Measurements from ENCODE around the gene KRT82.

The KRT82 gene

DNA sequence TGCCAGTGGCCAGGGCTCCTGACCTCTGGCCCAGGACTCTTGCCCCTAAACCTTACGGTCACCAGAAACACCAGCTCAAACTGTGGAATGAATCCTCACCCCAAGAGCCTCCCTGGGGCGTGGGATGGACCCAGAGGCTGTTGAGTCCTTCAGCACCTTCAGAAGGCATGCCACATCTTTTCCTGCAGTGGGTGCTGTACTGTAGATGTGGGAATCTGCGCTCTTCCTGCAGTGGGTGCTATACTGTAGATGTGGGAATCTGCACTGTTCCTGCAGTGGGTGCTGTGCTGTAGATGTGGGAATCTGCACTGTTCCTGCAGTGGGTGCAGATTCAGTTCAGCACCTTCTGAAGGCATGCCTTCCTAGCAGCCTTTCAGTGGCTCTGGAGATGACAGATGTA is 1.2 kb downstream of the KRT82 start:
- no peak for DNase-seq

DNA sequence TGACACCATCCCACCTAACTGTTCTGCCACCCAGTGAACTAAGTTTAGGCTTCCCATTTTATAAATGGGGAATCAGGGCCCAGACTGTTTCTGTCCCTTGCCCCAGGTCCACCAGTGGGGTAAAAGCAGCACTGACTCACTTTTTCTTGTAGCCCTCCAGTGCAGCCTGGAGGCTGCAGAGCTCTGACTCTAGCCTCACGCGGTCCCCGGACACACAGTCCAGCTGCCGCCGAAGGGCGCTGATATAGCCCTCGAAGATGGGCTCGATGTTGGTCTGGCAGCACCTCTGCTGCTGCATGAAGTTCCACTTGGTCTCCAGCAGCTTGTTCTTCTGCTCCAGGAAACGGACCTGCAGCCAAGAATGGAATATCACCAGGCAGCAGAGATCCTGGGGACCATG is 2.6 kb downstream of the KRT82 start:
- no peak for DNase-seq

DNA sequence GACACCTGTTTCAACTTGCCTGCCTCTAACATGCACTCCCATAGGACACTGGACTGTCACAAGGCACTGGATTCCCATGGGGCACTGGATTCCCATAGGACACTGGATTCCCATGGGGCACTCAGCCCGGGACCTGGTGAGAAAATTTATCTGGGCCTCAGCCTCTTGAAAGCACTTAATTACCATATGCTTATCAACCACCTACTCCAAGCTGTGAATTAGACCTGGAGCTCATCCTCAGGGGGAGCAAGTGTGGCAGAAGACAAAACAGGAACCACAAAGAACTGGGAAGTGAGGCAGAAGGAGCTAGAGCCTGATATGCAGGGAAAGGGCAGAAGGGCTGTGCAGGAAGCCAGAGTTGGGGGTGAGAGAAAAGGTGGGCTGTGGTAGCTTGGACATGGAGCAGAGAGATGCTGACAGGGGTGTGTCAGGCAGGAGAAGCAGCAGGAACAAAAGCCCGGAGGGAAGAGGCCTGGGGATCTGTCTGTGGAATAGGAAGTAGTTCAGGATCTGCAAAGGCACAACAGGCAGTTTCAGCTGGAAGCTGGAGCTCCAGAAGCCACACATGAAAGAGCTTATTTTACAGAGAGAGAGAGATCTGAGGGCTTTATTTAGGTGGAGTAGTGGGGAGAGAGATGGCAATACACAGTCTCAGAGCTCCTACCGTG is 3.1 kb downstream of the KRT82 start:
- no peak for DNase-seq

DNA sequence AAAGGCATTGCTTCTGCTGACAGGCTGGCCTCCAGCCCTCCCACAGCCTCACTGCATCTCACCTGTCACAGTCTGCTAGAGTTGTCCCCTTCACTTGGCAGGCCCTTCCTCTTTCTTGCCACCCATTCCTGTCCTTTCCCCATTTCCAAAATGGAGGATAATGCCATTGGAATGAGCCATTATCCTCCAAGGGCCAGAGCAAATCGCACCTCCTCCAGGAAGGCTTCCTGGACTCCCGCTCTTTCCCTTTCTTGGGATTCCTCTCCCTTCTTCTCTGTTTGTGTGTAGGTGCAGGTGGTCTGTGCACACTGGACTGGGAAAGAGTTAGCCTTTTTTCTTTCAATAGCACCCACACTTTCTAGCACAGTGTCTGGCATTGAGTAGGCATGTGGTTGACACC is 3.8 kb downstream of the KRT82 start:
- DNase-seq = no peak

DNA sequence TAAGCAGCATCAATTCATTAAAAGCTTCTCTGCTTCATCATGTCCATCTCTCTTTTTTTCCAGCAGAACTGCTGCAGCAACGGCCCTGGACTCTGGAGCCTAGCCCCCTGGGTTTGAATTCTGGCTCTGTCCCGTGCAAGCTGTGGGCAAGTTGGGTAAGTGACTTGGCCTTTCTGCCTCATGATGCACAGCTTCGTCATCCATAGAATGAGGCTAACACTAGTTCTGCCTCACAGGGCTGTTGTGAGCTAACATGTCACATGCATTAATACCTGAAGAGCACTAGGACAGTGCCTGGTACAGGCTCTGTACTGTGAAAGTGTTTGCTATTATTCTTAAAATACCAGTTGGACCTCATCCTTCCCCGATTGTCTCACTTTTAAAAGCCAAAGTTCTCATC is 4.2 kb downstream of the KRT82 start:
- DNase-seq = no peak

DNA sequence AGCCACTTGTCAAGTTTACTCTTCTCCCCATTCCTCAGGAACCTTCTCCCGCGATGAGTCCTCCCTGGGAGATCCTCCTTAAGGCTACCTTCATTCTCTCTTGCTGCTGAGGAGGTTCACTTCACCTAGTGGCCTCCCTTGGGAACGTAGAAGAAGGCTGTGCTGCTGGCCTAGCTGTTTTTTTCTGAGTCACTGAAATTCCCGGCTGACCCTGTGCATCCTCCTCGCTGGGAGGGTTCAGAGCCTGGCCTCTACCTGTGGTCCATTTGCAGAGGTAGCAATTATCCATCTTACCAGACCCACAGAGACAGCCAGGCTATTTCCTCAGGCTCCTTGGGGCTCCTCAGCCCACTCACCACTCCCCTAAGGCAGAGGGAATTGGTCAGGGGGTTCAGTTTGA is 4.6 kb downstream of the KRT82 start:
- DNase-seq = no peak

DNA sequence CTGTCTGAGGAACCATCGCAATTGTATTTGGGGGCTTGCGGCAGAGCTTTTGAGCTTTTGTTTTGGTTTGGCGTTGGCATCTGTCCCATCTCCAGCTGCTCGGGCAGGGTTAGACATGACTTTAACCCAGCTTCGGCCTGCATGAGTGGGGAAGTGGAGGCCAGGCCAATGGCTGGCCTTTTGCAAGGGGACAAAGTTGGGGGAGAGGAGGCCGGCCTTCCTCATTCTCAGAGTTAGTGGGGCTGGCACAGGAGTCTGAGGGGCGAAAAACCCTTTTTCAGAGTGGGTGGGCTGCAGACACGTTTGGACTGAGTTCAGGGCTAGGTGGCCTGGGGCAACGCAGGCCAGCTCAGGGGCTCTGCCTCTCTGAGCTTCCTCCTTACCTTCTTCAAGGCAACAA is 5.2 kb downstream of the KRT82 start:
- DNase-seq = no peak

DNA sequence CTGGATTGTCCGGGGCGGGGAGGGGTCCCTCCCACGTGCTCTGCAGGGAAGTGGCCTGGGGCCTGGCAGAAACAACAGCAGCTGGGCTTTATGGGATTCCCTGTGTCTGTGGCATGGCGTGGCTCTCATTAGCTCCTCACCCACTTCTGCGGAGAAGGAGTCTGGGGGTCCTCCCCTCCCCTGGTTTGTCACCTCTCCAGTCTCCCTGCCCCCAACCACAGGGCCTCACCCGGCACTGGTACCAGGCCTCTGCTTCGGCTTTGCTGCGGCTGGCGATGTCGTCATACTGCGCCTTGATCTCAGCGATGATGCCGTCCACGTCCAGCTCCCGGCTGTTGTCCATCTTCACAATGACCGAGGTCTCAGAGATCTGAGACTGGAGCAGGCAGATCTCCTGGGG is 6.4 kb downstream of the KRT82 start:
- no peak for DNase-seq

DNA sequence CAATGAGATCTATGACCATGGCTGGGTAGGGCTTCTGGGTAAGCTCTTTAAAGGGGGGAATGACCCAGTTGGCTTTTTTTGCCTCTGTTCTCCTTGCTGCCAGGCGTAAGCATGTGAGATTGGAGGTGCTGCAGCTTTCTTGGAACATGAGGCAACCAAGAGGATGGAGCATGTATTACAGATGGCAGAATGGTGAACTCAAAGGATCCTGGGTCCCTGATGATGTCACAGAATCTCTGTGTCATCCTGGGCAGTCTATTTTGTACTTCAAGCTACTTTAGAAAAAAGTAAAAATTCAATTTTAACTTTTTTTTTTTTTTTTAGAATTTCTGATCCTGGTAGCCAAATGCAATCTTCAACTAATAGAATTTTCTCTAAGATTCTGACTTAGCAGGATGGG is 8.0 kb downstream of the KRT82 start:
- no peak for DNase-seq

DNA sequence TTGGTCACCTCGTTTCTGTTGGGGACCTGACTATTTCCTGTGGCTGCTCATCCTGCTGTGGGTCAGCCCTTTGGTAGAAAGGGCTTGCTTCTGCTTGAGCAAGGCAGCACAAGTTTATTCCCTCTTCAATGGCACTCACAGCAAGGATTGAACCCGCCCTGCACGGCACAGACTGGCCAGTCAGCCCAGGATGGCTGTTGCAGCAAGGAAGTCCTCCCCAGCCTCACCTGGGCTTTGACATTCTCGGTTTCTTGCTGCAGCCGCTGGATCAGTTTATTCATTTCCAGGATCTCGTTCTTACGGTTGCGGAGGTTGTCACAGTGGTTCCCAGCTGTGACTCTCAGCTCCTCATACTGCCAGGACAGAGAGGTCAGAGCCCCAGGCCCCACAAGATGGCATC is 9.5 kb downstream of the KRT82 start:
- no peak for DNase-seq

DNA sequence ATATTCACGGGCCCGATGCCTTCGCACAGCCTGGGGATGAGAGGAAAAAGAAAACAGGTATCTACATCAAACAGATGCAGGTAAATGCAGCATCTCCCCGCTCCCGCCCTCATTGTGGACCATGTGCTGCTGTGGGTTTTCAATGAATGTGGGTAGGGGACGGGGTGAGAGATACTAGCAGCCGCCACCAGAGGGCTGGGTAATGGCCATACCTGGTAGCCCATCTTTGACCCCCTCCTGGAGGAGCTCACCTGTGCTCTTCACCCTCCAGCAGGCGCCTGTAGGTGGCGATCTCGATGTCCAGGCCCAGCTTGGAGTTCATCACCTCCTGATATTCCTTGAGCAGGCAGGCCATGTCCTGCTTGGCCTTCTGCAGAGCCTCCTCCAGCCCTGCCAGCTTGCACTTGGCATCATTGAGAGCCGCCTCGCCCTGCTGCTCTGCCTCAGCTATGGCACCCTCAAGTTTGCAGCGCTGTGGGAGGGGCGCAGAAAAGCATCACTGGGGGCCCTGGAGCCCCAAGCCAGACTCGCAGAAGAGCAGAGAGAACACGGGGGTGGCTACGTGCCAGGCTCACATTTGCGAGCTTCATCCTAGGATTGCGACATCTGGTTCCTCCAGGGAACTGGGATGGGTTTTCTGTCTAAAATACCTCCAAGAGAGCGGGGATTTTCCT is 10.2 kb downstream of the KRT82 start:
- no peak for DNase-seq

DNA sequence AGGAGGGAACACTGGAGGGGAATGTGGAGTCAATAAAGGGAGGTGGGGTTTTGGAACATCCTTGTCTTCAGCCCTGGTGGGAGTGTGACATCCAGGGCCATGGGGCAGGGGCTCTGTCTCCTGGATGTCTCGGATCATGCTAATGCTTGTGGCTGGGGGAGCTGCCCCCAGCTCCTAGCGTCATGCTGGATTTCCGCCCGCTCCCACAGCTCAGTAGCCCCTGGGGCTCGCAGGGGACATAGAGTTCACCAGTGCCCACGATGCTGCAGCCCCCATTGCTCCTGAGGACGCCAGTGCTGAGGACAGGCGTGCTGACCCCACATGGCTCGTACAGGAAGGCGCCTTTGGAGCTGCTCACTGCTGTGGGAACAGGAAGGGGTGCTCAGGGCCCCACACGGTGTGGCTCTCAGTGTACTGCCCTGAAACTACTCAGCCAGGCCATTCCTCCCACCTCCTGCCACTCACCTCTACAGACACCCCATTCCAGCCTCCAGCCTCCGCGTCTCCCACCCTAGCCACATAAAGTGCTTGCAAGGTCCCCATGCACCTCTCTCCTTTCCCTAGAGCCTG is 11.2 kb downstream of the KRT82 start:
- no peak for DNase-seq

DNA sequence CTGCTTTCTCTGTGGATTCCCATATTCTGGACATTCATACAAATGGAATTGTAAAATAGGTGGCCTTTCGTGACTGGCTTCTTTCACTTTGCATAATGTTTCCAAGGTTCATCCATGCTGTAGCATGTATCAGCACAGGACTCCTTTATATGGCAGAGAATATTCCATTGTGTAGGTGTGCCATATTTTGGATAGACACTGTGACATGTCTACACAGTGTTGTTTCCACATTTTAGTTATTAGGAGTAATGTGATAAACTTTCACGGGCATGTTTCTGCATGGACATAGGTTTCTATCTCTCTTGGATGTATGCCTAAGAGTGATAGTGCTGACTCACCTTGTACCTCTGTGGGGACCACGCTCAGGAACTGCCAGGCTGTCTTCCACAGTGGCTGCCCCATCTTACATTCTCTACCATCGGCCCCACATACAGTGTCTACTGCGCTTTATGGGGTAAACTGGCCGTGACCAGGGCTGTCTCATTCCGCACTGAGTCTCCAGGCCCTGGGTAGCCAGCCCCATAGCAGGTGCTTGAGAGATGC is 13.6 kb downstream of the KRT82 start:
- no peak for DNase-seq

DNA sequence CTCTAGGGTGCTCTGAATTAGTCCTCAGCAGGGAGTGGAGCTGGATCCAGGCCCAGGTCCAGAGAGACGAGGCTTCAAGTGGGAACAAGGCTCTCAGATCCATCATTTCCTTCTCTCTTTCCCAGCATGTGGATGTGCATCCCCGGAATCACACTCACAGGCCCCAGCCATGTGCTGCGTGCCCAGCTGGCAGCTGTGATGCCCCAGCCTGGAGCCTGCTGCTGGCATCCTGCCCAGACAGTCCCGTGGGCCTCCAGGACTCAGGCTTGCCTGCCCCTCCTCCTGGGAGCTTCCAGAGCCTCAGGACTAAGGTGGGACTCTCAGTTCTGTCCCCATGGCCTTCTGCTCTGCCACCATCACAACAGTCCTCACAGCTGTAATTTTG is 14.5 kb downstream of the KRT82 start:
- no peak for DNase-seq

DNA sequence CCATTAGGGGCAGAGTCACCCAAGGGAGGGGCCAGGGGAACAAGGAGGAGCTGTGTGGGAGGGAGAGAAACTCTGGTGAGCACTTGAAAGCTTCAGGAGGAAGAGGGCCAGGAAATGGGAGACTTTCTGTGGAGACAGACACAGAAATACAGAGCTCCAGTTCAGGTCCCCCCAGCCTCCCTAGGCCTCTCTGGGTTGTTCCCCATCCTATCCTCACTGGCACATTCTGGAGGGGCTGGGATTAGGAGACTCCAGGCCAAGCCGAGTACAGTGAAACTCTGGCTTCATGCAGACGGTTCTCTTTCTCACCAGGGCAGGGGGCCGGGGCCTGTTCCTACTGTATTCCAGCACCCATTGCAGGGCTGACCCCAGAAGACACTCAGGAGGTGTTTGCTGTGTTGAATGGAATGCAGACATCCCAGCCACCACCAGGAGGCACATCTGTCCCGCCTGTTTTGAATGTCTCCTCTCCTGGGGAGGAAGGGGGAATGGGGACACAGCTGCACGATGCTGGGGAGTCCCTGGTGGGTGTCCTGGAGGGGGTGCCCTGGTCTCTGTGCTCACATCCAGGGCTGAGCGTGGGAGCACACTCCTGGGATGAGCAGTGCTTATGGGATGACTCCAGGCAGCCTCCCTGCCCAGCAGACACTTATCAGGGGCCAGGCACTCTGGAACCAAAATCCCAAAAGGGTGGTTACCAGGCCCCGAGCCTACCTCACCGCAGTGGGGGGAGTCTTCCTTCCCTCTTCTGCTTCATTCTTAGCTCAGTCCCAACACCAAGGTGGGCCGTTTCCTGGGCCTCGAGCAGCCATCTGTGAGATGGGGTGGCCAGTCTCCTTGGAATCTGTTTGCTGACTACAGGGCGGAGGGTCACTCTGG is 15.2 kb downstream of the KRT82 start:
- no peak for DNase-seq

DNA sequence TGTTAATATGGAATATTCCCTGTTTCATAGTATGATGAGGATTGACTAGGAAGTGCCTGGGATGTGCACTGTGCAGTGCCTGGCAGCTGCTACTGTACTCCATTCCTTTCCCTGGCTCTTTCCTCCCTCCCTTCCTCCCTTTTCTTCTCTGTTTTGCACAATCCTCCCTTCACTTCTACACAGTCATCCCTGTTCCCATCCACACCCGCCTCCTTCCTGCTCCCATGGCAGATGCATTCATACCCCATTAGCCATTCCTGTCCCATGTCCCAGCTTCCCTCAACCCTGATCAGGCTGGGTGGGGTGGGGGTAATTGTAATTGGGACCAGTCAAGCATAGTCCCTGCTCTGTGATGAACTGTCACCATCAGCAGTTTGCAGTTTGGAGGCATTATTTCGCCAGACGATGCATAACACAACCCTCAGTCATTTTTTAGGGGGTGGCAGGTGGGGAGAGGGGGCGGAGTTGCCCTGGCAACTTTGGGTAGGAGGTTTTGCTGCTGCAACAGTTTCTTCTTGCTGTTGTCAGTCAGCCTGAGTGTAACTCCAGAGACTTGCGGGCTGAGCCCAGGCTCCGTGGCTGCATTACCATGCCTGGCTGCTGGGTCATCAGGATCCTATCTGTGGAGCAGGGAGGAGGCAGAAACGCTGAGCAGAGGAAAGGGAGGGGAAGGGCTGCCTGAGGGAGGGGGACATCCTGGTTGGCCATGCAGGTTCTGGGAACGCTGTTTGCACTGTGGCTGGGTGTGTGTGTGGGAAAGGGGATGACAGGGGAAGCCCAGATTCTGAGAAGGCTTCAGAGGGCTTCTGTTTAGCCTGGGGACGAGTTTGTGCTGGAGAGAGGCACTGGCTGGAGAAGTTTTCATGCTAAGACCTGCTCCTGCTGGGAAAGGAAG is 16.6 kb downstream of the KRT82 start:
- DNase-seq = no peak

DNA sequence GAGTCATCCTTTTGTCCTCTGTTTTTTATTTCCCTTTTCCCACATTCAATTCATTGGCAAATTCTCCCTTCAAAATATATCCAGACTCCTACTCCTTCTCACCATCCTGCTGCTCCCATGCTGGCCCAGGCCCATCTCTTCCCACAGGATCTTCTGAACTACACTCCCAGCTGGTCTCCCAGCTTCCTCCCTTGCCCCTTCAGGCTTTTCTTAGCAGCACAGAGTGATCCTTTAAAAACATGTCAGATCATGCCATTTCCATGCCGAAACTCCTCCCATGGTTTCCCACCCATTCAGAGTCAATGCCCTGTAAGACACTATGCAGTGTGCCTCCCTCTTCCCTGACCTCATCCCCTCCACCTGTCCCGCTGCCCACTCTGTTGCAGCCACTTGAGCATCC is 18.3 kb downstream of the KRT82 start:
- DNase-seq = no peak

DNA sequence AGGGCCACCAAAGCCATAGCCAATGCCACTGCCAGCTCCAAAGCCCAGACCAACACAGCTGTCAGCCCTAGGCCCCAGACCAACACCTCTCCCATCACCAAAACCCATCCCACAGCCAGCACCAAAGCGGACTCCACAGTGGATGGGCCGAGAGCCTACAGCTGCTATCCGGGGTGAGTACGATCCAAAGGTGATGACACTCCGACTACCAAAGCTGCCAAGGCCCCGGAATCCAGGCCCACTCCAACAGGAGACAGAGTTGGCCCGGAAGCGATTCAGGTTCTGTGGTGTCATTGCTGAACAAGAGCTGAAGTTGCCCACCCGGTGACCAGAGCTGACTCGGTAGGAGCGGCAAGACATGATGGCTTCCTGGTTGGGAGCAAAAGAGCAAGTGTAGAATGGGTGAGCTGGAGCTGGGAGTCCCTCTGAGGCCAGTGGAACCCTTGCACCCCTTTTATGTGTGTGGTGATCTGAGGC is 20.9 kb downstream of the KRT82 start, which contains the start of gene KRT84:
KRT84 (minus strand) TSS at position 427 of the 477 bp plus-strand sequence; CDS start at position 360, 67 bp downstream.
- no peak for DNase-seq

DNA sequence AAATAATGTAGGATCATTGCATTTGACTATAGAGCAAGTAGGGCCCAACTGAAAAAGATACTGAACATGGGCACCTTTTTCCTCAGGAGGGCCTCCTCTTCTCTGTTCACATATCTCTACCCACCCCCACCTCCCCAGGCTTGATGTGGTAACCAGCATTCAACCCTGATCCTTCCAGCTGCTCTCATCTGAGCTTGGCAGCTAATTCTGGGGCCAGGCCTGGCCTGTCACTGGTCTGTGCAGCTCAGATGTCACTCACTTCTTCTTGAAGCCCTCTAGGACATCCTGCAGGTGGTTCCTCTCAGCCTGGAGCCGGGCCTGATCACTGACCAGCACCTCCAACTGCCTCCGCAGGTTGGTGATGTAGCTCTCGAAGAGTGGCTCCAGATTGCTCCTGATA is 22.8 kb downstream of the KRT82 start:
- DNase-seq = no peak

DNA sequence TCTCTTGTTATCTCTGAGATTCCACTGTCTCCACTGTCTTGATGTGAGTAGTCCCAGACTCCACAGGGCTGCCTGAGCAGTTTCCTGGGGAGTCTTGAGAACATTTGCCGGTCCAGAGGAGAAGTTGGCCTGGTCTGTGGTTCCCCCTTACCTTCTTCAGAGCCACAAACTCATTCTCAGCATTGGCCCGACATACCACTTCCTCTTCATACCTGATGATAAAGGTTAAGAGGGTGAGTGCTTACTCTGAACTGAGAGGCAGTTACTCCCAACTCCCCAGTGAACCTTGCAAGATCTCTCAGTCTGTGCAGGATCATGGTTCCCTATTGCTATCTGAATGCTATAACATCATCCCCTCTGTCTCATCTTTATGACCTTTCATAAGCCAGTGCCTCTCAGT is 23.3 kb downstream of the KRT82 start:
- DNase-seq = no peak

DNA sequence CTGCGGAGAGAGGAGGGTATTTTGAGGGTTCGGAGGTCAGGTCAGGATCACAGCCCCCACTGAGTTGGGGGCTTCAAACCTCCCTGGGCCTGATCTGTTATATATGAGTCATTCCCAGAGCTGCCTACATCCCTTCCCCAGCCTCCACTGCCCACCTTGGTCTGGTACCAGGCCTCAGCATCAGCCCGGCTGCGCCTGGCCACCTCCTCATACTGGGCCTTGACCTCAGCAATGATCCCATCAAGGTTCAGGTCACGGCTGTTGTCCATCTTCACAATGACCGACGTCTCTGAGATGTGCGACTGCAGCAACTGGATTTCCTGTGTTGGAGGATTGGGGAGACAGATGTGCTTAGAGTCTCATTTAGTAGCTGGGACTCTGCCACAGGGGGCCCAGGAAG is 24.9 kb downstream of the KRT82 start:
- no peak for DNase-seq

DNA sequence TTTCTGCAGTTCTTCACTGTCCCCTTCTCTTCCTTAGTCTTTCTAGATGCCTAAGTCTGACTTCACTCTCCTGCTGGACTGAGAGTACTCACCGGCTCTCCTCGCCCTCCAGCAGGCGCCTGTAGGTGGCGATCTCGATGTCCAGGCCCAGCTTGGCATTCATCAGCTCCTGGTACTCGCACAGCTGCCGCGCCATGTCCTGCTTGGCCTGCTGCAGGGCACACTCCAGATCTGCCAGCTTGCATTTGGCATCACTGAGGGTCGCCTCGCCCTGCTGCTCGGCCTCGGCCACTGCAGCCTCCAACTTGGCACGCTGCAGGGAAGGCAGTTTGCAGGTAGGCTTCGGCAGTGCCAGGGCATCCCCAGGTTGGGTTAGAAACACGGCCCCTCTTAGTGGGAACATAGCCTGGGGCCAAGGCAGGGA is 25.9 kb downstream of the KRT82 start:
- no peak for DNase-seq
